Cardiac muscle cell (in vitro differentiated cells and primary cell): ENCODE measurements around the gene SMARCC1. TPM values are rescaled to one million over a fixed set of nuclear protein-coding genes. Genes with fewer than 3 reads are reported as not detected.
"Not testable (repeated sequence)": the region's sequence is repeated elsewhere in the genome, so short reads cannot be mapped to it uniquely, and the experiment has no call there.

ENCODE experiments used
- DNase-seq, 2 donors: peaks; one replicate each; pipeline versions ENCODE4 v3.0.0 to v3.0.0-alpha.2; 2010 to 2017; ENCODE audit warnings: low read depth in 1 of 2, low spot score in 1 of 2
- H3K27ac ChIP-seq: fragments of 200-600 bp; sonication (generic); 2 replicates; pipeline ENCODE4 v1.5.1; 2016
- H3K27me3 ChIP-seq: fragments of 200-600 bp; sonication (generic); 2 replicates; pipeline ENCODE4 v1.6.0; 2016; ENCODE audit warnings: control low read depth
- H3K36me3 ChIP-seq: fragments of 200-600 bp; sonication (generic); 2 replicates; pipeline ENCODE4 v1.5.1; 2016; ENCODE audit warnings: control low read depth
- H3K4me1 ChIP-seq: fragments of 200-600 bp; sonication (generic); 2 replicates; pipeline ENCODE4 v1.8.1; 2017; ENCODE audit warnings: low read depth, mild to moderate bottlenecking, mixed run types
- H3K4me3 ChIP-seq: fragments of 200-600 bp; sonication (generic); 2 replicates; pipeline ENCODE4 v1.5.1; 2016; ENCODE audit warnings: mild to moderate bottlenecking
- H3K9me3 ChIP-seq: fragments of 200-600 bp; sonication (generic); 2 replicates; pipeline ENCODE4 v1.5.1; 2017; ENCODE audit warnings: low read depth, mild to moderate bottlenecking, control low read depth
- polyA plus RNA-seq: library from polyadenylated mRNA; unstranded; fragments of >200 nt; fragmentation: Nextera tagmentation; extraction: Ambion mirVana; gene quantifications from 2 replicates; pipeline ENCODE4 v1.2.1, GENCODE V29; 2016
- total RNA-seq: library from RNA; depleted of rRNA; stranded (reverse); fragments of >200 nt; gene quantifications from 2 replicates; pipeline ENCODE4 v1.2.3, GENCODE V29; 2016
- TF ChIP-seq, protein P1 (sequence below): IDR thresholded peaks from 2 replicates; pipeline ENCODE4 v1.5.1; 2012; ENCODE audit warnings: low read depth, mild to moderate bottlenecking, low read length

SMARCC1 gene
- total and polyA plus RNA-seq, 2 experiments from 2014 or later, result 86.9 to 109 TPM

DNA sequence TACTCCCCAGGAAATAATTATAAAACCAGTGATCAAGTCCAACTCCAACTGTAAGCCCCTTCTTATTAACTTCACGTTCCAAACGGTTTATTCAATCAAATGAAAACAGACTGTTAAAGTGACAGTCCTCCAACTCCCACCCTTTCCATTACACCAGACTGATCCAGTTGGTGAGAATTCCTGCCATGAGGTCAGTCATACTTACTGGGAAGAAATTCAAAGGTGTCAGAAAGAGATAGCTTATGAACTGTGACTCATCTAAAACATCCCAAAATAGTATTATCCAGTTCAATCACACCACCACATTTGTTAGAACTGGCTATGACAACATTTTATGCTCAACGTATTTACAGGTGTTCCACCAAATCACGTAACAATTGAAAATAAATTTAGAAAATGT, 19.5 kb downstream of the SMARCC1 start:
- DNase-seq, result peak in 1 of 2 donors; percentile 19
- Histone ChIP-seq H3K36me3 (peaks cover 10% of the 10 kb centered on the region), H3K9me3 (no peaks in the 10 kb centered on the region), H3K27ac (peak overlapping the region; percentile 50), H3K4me1 (no peaks in the 10 kb centered on the region), H3K27me3 (no peaks in the 10 kb centered on the region), H3K4me3 (no peak overlapping the region)
- TF ChIP-seq, protein P1, sequence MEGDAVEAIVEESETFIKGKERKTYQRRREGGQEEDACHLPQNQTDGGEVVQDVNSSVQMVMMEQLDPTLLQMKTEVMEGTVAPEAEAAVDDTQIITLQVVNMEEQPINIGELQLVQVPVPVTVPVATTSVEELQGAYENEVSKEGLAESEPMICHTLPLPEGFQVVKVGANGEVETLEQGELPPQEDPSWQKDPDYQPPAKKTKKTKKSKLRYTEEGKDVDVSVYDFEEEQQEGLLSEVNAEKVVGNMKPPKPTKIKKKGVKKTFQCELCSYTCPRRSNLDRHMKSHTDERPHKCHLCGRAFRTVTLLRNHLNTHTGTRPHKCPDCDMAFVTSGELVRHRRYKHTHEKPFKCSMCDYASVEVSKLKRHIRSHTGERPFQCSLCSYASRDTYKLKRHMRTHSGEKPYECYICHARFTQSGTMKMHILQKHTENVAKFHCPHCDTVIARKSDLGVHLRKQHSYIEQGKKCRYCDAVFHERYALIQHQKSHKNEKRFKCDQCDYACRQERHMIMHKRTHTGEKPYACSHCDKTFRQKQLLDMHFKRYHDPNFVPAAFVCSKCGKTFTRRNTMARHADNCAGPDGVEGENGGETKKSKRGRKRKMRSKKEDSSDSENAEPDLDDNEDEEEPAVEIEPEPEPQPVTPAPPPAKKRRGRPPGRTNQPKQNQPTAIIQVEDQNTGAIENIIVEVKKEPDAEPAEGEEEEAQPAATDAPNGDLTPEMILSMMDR, result no peak

DNA sequence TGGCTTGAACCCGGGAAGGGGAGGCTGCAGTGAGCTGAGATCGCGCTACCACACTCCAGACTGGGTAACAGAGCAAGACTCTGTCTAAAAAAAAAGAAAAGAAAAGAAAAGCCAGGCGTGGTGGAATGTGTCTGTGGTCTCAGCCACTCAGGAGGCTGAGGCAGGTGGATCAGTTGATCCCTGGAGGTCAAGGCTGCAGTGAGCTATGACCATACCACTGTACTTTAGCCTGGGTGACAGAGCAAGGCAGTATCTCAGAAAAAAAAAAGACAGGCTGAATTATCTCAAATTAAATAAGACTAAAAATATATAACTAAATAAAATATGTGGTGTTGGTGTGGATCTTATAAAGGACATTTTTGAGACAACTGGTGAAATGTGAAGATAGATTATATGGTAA, 20.6 kb downstream of the SMARCC1 start:
- Histone ChIP-seq H3K36me3 (peaks cover 13% of the 10 kb centered on the region), H3K27me3 (no peaks in the 10 kb centered on the region), H3K4me3 (no peak overlapping the region), H3K9me3 (no peaks in the 10 kb centered on the region), H3K27ac (no peak overlapping the region), H3K4me1 (no peaks in the 10 kb centered on the region)
- TF ChIP-seq, protein P1, result no peak
- no peak for DNase-seq

DNA sequence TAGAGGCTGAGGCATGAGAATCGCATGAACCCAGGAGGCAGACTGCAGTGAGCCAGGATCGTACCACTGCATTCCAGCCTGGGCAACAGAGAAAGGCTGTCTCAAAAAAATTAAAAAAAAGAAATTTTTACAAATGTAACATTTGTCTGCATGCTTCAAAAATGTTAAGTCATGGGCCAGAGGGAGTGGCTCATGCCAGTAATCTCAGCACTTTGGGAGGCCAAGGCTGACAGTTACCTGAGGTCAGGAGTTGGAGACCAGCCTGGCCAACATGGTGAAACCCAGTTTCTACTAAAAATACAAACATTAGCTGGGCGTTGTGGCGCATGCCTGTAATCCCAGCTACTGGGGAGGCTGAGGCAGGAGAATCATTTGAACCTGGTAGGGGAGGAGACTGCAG, 21.5 kb downstream of the SMARCC1 start:
- DNase-seq, H3K27me3 ChIP-seq, H3K4me3 ChIP-seq, H3K4me1 ChIP-seq, H3K9me3 ChIP-seq, H3K27ac ChIP-seq: not testable (repeated sequence)
- H3K36me3 ChIP-seq, result peaks cover 13% of the 10 kb centered on the region

DNA sequence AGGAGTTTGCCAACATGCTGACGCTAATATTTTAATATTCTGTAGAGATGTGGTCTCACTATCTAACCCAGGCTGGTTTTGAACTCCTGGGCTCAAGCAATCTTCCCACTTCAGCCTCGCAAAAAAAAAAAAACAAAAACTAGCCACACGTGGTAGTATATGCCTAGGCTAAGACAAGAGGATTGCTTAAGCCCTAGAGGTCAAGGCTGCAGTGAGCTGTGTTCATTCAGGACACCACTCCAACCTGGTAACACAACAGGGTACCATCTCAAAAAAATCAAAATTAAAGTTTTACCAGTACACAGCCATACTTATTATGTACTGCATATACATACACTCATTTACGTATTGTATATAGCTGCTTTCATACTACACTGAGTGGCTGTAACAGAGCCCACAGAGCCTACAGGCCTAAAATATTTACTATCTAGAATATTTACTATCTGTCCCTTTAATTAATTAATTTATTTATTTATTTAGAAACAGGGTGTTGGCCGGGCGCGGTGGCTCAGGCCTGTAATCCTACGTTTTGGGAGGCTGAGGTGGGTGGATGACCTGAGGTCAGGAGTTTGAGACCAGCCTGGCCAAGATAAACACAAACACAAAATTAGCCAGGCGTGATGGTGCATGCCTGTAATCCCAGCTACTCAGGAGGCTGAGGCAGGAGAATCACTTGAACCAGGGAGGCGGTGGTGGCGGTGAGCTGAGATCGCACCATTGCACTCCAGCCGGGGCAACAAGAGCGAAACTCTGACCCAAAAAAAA, 23.2 kb downstream of the SMARCC1 start:
- H3K9me3 ChIP-seq, result no peaks in the 10 kb centered on the region
- peaks cover 9% of the 10 kb centered on the region for H3K36me3 ChIP-seq
- no peak overlapping the region for H3K27ac ChIP-seq
- TF ChIP-seq, protein P1, result no peak
- no peak for DNase-seq
- no peaks in the 10 kb centered on the region for H3K4me1 ChIP-seq
- no peak overlapping the region for H3K4me3 ChIP-seq
- H3K27me3 ChIP-seq, result no peaks in the 10 kb centered on the region

- Histone ChIP-seq H3K9me3 (no peaks in the 10 kb centered on the region), H3K27ac (peak overlapping the region; percentile 1), H3K27me3 (no peaks in the 10 kb centered on the region), H3K4me1 (no peaks in the 10 kb centered on the region), H3K36me3 (peaks cover 3% of the 10 kb centered on the region), H3K4me3 (no peak overlapping the region)
- TF ChIP-seq, protein P1, result no peak
- no peak for DNase-seq
Measured at GRCh38 chr3:47752716-47753115, 29.0 kb downstream of the SMARCC1 start.

DNA sequence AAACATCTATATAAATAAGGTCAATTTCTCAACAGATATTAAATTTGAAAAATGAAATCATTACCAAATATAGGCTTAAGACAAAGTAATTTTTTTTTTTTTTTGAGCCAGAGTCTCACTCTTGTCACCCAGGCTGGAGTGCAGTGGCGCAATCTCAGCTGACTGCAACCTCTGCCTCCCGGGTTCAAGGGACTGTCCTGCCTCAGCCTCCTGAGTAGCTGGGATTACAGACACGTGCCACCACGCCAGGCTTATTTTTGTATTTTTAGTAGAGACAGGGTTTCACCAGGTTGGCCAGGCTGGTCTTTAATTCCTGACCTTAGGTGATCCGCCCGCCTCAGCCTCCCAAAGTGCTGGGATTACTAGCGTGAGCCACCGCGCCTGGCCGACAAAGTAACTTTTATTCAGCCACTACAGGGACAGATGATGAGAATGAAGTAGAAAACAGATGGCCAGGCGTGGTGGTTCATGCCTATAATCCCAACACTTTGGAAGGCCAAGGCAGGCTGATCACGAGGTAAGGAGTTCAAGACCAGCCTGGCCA, 30.8 kb downstream of the SMARCC1 start:
- DNase-seq, H3K36me3 ChIP-seq, H3K27me3 ChIP-seq, H3K4me1 ChIP-seq, H3K9me3 ChIP-seq, H3K27ac ChIP-seq, H3K4me3 ChIP-seq: not testable (repeated sequence)
